GM18858 (cell line): ENCODE data around the gene C20orf96.
A peak's percentile ranks its signal among the peaks of the same experiment; 100 is the strongest.

Experiments used
- ATAC-seq: cut with Tn5 transposase; IDR thresholded peaks from one replicate; pipeline ENCODE4 v1.9.1; 2021; ENCODE audit not compliant: unreplicated experiment

Gene C20orf96

DNA sequence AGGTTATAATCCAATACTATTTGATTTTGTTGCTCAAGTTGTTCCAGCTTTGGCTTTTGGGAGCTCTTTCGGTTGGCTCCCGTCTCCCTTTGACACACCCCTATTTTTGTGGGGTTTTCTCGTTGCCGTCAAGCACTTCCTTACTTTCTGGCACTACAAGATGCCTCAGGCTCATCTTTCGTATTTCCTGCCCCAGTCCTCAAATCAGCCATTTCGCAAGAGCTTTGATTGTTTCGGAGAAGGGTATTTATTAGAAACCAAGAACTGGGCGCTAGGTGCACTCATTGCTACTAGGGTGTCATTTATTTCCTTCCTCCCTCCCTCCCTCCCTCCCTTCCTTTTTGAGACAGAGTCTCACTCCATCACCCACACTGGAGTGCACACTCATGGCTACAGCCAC, 21.5 kb upstream of the C20orf96 start:
- no peak for ATAC-seq

DNA sequence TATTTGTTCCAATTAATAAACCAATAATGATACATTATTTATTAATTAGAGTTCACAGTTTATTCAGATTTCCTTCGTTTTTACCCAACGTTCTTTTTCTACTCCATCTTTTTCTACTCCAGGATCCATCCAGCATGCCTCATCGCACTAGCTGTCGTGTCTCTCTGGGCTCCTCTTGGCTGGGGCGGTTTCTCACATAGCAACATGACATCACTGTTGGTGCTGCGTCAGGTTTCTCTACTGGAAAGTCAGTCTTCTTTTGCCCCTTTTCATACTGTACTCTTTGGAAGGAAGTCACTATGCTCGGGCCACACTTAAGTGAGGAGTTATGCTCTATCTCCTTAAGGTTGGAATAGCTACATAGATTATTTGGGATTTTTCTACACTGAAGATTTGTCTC, 21.1 kb upstream of the C20orf96 start:
- no peak for ATAC-seq

DNA sequence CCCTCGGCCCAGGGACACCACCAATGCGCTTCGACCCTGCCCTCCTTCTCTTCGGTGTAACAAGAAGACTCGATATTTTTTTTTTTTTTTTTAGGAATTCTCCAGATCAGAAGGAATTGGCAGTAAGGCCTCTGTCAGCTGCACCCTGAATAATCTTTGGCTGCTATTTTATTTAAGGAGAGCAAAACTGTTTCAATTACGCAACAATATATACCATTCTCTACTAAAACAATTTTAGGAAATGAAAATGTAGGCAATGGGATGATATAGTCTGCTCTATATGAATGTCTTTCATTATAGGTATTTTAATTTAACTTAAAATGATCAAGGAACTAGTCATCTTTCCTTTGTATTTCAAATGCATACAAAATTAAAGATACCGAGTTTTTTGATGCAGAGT, 20.1 kb upstream of the C20orf96 start:
- ATAC-seq, result no peak

DNA sequence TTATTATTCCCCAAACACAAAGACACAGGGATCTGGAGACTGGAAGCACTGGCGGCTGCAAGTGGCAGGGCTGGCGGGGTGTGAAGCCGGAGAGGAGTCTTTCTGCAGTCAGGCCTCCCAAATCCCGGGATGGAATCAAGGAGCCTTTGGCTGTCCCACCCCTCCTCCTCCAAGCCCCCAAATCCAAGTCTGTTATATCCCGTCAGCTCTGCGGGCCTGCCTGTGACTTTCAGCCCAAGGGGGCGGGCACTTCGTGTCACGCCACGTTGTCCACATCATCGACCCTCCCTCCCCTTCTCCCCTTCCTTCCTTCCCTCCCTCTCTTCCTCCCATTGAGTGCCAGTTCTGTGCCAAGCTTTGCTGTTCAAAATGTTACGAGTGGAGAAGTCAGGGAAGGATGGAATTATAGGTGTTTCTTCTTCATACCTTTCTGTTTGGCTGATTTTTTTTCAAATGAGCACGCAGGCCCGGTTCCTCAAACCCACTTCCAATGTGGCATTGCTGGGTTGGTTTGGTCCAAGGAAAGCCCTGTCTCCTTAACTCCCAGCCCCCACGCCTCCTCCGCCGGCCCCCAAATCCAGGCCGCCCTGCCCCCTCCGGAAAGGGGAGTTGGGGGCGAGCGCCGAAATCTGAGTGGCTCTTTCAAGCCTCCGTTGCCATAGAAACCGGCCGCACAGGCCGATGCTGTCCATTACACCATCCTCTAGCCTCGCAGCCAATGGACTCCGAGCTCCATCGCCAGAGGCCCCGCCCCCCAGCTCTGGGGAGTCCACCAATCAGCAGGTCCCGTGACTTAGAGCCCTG, 19.5 kb upstream of the C20orf96 start:
- ATAC-seq, result peak; percentile 83

DNA sequence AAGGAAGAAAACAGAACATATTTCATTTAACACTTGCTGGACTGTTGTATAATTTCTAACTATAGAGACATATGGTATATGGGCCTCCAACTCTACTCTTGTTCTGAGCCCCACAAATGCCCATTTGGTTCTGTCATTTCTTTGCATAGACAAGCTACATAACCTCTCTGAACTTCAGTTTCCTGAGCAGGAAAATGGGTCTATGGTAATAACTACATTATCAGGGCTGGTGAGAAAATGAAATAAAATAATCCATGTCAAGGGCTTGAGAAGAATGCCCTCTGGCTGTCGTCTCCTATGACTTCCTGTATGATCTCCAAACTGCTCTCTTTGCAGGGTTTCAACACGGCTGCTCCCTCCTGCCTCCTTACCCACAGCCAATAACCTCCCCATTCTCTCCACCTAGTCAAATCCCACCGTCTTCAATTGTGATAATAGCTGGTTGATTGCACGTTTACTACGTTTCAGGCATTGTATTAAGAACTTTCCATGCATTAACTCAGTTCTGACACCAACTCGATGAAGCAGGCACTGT, 18.8 kb upstream of the C20orf96 start:
- ATAC-seq, result no peak

DNA sequence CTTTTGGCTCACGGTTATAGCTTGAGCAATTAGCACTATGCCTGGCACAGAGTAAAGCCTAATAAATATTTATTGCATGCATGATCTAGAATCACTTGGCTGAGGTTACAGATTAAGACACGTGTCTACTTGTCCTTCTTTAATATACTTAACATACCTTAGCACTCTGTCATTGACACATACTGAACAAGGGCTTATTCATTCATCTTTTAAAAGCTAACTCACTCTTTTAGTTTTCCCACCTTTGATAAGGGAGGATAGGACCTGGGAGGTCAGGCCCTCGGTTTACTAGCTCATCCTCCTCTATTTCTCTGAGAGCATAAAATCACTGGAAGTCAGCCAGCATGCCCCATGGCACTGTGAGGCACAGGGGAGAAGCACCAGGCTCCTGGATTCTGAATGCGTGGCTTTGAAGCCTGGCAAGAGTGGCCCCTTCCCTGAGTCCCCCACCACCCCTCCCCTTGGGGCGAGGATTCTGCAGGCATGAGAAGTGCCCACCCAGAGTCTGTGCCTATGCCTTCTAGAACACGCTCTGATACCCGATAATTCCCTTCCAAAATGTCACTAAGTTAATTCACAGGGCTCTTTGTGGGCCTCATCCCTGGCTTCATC, 18.0 kb upstream of the C20orf96 start:
- no peak for ATAC-seq

DNA sequence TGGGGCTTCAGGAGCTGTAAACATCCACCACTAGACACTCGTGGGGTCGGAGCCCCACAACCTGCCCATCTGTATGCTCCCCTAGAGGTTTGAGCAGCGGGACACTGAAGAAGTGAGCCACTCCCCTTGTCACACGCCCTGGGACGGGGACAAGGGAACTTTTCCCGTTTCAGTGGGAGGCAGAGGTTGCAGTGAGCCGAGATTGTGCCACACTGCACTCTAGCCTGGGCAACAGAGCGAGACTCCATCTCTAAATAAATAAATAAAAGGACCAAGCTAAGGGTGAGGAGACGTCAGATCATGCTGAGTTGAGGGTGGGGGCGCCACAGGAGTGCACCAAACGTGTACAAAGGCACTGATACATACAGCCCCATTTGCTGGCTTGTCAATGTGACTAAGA, 15.2 kb upstream of the C20orf96 start:
- ATAC-seq, result no peak

DNA sequence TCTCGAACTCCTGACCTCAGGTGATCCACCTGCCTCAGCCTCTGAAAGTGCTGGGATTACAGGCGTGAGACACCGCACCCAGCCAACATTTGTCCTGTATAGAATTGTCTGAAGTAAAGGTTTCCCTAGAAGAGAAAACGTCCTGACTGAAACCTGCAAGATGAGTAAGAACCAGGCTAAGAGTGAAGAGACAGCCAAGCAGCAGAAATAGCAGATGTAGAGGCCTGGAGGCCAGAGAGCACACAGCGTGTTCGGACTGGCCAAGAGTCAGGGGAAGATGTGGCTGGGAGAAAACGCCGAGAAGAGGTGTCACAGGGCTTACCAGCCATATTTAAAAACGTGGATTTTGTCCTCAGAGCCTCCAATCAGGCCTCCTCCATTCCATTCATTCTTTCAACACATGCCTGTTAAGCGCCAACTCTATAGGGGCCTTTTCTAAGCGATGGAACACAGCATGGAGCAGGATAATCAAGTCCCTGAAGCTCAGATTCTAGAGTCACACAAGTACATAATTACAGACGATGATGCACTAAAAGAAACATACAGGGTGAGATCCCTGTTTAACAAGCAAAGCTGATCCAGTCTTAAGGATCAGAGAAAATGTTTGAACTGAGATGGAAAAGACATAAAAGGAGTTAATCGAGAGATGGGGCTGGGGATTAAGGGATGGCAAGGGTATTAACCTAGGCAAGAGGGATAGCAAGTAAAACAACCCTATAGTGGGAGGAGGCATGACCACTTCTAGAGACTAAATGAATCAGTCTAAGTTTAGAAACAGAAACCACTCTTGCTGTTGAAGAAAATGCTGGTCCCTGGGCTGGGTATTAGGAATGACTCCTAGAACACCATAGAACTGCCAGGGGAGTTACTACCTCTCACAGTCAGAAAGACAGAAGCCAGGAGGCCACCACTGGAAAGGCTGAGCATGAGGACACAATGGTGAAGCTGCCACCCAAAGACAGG, 11.6 kb upstream of the C20orf96 start:
- ATAC-seq, result no peak

DNA sequence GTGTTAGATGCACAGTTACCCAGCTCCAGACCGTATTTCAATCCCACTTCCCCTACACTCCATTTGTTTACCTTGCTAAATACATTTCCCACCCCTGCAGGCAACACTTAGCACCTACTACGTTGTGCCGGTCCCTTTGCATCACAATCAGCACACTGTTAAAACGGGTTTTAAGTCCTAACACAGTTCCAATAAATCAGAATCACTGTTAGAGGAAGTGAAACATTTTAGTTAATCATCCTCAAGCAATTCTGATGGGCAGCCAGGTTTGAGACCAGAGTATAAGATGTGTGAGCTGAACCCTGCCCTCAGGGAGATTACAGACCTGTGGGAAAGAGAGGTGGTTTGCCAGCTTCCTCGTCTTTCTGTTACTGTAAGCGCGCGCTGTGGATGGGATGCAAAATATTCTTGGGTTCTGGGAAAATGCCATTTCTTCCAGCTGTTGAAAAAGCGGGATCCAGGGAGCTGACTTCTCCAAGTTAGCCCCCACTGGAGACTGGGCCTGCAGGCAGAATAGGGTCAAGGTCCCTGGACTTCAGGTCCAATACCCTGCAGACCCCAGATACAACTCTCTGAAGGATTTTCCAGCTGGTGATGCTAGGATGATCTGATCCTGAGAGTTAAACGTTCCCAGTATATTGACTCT, 9.9 kb upstream of the C20orf96 start:
- no peak for ATAC-seq

DNA sequence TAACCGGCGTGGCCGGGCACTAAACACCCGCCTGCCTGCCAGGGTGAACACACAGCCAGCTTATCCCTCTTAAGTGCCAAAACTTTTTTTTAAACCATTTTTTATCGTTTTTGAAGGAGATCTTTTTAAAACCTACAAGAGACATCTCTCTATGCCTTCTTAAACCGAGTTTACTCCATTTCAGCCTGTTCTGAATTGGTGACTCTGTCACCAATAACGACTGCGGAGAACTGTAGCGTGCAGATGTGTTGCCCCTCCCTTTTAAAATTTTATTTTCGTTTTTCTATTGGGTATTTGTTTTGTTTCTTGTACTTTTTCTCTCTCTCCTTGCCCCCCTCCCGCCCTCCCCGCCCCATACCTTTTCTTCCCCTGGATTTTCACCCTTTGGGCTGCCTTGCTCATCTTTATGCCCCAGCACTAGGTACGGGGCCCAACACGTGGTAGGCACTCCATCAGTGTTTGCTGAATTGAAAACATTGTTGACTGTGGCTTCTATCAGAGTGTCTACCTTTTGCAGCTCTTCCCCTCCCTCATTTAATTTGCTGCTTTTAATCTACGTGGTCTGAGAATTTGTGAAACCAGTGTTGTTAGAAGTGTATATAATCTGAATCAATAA, 8.3 kb upstream of the C20orf96 start:
- ATAC-seq, result no peak

DNA sequence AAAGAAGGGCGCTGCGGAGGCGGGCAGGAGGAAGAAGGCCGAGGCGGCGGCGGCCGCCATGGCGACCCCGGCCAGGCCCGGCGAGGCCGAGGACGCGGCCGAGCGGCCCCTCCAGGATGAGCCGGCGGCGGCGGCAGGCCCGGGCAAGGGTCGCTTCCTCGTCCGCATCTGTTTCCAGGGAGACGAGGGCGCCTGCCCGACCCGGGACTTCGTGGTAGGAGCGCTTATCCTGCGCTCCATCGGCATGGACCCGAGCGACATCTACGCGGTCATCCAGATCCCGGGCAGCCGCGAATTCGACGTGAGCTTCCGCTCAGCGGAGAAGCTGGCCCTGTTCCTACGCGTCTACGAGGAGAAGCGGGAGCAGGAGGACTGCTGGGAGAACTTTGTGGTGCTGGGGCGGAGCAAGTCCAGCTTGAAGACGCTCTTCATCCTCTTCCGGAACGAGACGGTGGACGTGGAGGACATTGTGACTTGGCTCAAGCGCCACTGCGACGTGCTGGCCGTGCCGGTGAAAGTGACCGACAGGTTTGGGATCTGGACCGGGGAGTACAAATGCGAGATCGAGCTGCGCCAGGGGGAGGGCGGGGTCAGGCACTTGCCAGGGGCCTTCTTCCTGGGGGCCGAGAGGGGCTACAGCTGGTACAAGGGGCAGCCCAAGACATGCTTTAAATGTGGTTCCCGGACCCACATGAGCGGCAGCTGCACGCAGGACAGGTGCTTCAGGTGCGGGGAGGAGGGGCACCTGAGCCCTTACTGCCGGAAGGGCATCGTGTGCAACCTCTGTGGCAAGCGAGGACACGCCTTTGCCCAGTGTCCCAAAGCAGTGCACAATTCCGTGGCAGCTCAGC, 7.6 kb upstream of the C20orf96 start:
- ATAC-seq, result peak; percentile 9

DNA sequence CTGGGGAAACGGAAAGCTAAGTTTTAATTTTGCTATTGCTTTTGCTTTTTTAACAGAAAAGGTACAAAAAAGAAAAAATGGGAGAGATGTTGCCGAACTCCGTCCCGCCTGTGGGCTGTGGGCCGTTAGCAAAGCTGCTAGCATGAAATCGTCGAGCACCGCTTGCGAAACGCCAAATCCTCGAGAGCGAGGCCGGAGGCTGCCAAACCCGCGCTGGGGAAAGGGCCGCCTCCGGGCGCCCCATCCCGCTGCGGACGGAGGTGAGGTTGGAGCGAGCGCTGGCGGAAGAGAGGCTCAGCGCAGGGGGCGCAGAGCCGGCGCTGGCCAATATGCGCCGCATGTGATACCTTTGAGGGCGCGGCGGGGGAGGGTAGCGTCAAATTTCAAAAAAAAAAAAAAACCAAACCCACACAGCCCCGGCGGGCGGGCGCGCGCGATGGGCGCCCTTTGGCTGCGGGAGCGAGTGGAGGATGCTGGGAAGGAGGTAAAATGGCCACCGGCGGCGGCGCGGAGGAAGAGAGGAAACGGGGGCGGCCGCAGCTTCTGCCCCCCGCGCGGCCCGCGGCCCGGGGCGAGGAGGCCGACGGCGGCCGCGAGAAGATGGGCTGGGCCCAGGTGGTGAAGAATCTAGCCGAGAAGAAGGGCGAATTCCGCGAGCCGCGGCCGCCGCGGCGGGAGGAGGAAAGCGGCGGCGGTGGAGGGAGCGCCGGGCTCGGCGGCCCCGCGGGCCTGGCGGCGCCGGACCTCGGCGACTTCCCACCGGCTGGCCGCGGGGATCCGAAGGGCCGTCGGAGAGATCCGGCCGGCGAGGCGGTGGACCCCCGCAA, 6.8 kb upstream of the C20orf96 start, which contains the start of gene ZCCHC3:
TSS of gene ZCCHC3 (plus strand) at position 473 of the 827 bp plus-strand sequence. CDS start at position 490, 17 bp downstream.
- peak; percentile 65 for ATAC-seq

DNA sequence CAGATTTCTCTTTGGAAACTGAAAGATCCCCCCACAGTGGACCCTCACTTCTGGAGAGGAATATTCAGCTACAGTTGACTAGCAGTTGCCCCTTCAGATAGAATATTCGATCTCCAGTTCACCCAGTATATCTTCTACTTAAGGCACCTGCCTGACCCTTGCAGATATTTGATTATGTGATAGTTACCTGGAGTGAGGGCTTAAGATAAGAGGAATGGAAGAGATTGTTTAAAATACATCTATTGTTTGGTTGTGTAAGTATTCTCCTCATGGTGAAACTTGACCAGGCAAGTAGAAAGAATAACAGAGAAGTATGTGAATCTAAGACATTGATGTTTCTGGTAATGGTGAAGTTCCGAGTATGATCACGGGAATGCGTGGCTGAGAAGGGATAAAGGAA, 5.3 kb upstream of the C20orf96 start:
- no peak for ATAC-seq

DNA sequence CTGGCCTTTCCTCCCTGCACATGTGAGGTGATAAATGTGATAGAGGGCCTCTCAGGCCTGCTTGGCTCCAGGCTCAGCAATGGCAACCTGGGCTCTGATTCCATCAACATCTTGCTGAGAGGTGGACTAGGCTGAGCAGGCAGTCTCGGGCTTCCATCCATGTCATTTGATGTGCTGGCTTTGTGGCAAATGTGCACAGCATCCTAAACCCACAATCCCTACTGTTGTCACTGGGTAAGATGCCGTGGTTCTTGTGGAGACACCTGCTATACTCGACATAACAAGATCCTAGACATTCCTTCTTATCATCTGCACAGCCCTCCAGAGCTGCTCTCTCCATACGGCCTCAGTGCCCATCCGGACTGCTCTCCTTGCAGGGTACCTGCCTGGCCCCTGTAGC, 4.1 kb upstream of the C20orf96 start:
- ATAC-seq, result no peak

DNA sequence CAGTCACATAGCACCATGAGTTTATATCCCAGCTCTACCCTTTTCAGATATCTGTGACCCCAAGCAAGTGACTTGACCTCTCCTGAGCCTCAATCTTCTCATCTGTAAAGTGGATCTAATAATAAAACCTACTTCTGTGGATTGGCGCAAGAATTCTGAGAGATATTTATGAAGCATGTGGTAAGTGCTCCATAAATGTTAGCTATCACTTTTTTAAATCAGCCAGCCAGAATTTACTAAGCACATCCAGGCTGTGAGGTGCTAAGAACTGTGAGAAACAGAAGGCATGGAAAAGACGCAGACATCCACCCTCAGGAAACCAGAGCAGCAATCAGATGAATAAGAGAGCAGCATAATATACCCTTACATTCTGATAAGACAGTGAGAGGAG, 862 bp downstream of the C20orf96 start:
- no peak for ATAC-seq

DNA sequence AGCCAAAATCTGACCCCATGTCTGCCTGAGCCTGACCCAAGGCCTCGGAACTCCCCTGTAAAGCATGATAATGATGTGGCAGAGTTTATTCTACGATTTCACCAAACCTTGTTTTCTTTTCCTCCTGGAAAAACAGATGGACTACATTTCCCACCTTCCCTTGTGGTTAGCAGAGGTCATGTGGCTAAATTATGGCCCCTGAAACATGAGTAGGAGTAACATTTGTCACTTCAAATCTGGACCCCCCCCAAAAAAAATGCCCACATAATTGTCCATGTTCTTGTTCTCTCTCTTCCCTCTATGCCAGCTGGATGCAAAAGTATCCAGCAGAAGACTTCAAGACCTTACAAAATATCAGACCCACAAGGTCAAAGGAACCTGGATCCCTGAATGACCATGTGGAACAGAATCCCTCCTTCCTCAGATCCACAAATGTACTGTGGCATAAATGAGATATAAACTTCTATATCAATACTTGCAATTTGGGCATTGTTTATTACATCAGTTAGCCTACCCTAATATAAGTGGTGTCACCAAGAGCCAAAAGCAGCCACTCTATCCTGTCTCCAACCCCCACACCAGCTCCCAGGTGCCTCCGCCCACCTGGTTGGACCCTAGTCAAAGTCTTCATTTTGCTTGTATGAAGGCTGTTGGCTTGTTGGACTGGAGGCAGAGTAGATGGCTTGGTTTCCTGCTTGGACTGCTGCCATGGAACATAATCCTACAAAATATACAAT, 1.4 kb downstream of the C20orf96 start:
- no peak for ATAC-seq

DNA sequence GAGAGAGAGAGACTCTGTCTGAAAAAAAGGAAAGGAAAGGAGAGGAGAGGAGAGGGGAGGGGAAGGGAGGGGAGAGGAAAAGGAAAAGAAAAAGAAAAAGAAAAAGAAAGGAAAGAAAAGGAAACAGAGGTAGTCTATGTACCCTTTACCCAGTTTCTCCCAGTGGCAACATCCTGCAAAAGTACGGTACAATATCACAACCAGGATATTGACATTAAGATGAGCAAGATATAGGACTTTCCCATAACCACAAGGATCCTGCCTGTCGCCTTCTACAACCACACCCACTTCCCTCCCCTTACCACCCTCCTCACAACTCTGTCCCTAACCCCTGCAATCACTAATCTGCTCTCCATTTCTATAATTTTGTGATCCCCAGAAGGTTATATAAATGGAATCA, 4.0 kb downstream of the C20orf96 start:
- no peak for ATAC-seq

DNA sequence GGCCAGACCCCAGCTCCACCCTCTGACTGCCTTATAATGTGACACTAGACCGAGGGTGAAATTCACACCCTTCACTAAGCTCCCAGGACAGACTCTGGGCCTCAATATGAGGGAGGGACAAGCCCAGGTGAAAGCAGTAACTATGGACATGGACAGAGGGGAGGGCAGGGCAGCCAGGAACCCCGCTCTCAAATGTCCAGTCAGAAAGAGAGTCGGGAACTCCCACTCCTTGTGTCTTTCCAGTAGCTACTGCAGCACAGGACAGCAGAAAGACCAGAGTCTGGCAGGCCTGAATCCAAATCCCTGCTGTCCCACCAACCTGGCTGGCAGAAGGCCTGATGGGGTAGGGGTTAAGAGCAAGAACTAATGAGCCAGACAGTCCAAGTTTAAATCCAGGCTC, 6.4 kb downstream of the C20orf96 start:
- ATAC-seq, result no peak
